GM12878 (cell line): ENCODE results near the gene NFASC. TPM values are rescaled to one million over a fixed set of nuclear protein-coding genes. Genes with fewer than 3 reads are reported as not detected.

Experiments
- ATAC-seq: fragments of 200-7000 bp; cut with Tn5 transposase; 3 replicates; pipeline ENCODE4 v1.9.1; 2020; ENCODE audit warnings: mild to moderate bottlenecking, moderate library complexity
- BruUV-seq: library from RNA; stranded (reverse); fragments of 400-500 nt; replicated peaks from 2 replicates; lab custom pipeline; 2021; lab: Mats Ljungman, UMichigan
- CTCF ChIA-PET: fragments of 300-600 bp; sonication (Branson Sonifier 250); formaldehyde crosslinking; extraction: SDS; loops from one replicate; lab custom pipeline; 2021; ENCODE audit warnings: inconsistent platforms; lab: Yijun Ruan, JAX
- POLR2A ChIA-PET: fragments of 350-600 bp; formaldehyde crosslinking; extraction: SDS; loops from one replicate; lab custom pipeline; 2021; ENCODE audit warnings: inconsistent platforms; lab: Charles Lee
- RAD21 ChIA-PET: fragments of 300-600 bp; sonication (Branson Sonifier 250); formaldehyde crosslinking; loops from one replicate; lab custom pipeline; 2023; ENCODE audit warnings: antibody characterized with exemption; ENCODE audit not compliant: unreplicated experiment; lab: Charles Lee
- SMC1A ChIA-PET: fragments of 300-600 bp; sonication (Branson Sonifier 250); formaldehyde crosslinking; loops from one replicate; lab custom pipeline; 2023; ENCODE audit not compliant: unreplicated experiment, uncharacterized antibody; lab: Charles Lee
- DNase-seq: peaks from one replicate; pipeline ENCODE4 v3.0.0-alpha.2; 2011; ENCODE audit warnings: low read depth, low spot score
- FAIRE-seq: peaks from 3 replicates; lab custom pipeline; 2011; peaks lifted over from hg19 to GRCh38; lab: Jason Lieb, UNC
- H2AFZ ChIP-seq: 2 replicates; pipeline ENCODE4 v1.6.0; 2011; ENCODE audit warnings: low read depth, low read length, control low read depth; ENCODE audit not compliant: control insufficient read depth
- H3K27ac ChIP-seq: 2 replicates; pipeline ENCODE4 v1.5.1; 2011; ENCODE audit warnings: control low read depth; ENCODE audit not compliant: control insufficient read depth, insufficient read depth
- H3K27me3 ChIP-seq, 2 experiments: replicated peaks in 1 of 2; 2 replicates each; pipeline versions ENCODE4 v1.6.0 to v1.6.1; 2011; ENCODE audit warnings: low read length in 1 of 2; ENCODE audit not compliant: control insufficient read depth in 2 of 2, insufficient read depth in 2 of 2
- H3K36me3 ChIP-seq, 2 experiments: 2 replicates each; pipeline ENCODE4 v1.5.1; 2011; ENCODE audit warnings: low read length in 1 of 2; ENCODE audit not compliant: control insufficient read depth in 2 of 2, insufficient read depth in 2 of 2
- H3K4me1 ChIP-seq: 2 replicates; pipeline ENCODE4 v1.6.1; 2011; ENCODE audit warnings: mild to moderate bottlenecking, low read length, moderate library complexity, mixed read lengths; ENCODE audit not compliant: control insufficient read depth, insufficient read depth
- H3K4me2 ChIP-seq: 2 replicates; pipeline ENCODE4 v1.6.0; 2011; ENCODE audit warnings: control low read depth; ENCODE audit not compliant: control insufficient read depth, insufficient read depth
- H3K4me3 ChIP-seq: fragments of 200-600 bp; sonication (generic); 2 replicates; pipeline ENCODE4 v1.5.1; 2016
- H3K79me2 ChIP-seq: 2 replicates; pipeline ENCODE4 v1.6.0; 2011; ENCODE audit warnings: low read length; ENCODE audit not compliant: control insufficient read depth, insufficient read depth
- H3K9ac ChIP-seq: 2 replicates; pipeline ENCODE4 v1.8.0; 2011; ENCODE audit warnings: low read length, control low read depth, mixed read lengths; ENCODE audit not compliant: control insufficient read depth, insufficient read depth
- H3K9me3 ChIP-seq: replicated peaks from 3 replicates; pipeline ENCODE4 v1.5.1; 2011; ENCODE audit warnings: mild to moderate bottlenecking, low read length; ENCODE audit not compliant: control insufficient read depth, insufficient read depth
- H4K20me1 ChIP-seq: 2 replicates; pipeline ENCODE4 v1.6.0; 2011; ENCODE audit not compliant: control insufficient read depth, insufficient read depth
- ASH2L ChIP-seq: fragments of 300-600, 200-600 bp; sonication (generic); IDR thresholded peaks from 2 replicates; pipeline ENCODE4 v1.6.1; 2017; ENCODE audit warnings: low read depth, mild to moderate bottlenecking, borderline replicate concordance
- CHD2 ChIP-seq: IDR thresholded peaks from 2 replicates; pipeline ENCODE4 v1.6.1; 2011; ENCODE audit warnings: low read depth, low read length, improper control_type of control experiment, borderline replicate concordance
- KLF5 ChIP-seq: fragments of 450-650 bp; IDR thresholded peaks from 2 replicates; pipeline ENCODE4 v1.6.1; 2014; ENCODE audit warnings: mild to moderate bottlenecking; ENCODE audit not compliant: partially characterized antibody
- PAX5 ChIP-seq: IDR thresholded peaks from 2 replicates; pipeline ENCODE4 v1.6.1; 2011; ENCODE audit warnings: low read depth, low read length, borderline replicate concordance
- RELB ChIP-seq: fragments of 450-650 bp; IDR thresholded peaks from 2 replicates; pipeline ENCODE4 v1.6.1; 2017; ENCODE audit warnings: low read depth, mild to moderate bottlenecking, moderate library complexity
- SKIL ChIP-seq: fragments of 450-650 bp; IDR thresholded peaks from 2 replicates; pipeline ENCODE4 v1.6.1; 2017; ENCODE audit warnings: mild to moderate bottlenecking, low read depth, inconsistent platforms; ENCODE audit not compliant: poor library complexity, severe bottlenecking
- WRNIP1 ChIP-seq: IDR thresholded peaks from 2 replicates; pipeline ENCODE4 v1.6.1; 2011; ENCODE audit warnings: low read depth, low read length, improper control_type of control experiment, borderline replicate concordance
- ZNF24 ChIP-seq: fragments of 450-650 bp; IDR thresholded peaks from 2 replicates; pipeline ENCODE4 v1.6.1; 2017; ENCODE audit warnings: antibody characterized with exemption, mild to moderate bottlenecking
- ZZZ3 ChIP-seq: IDR thresholded peaks from 2 replicates; pipeline ENCODE4 v1.6.1; 2011; ENCODE audit warnings: low read depth; ENCODE audit not compliant: control insufficient read depth, insufficient read length
- WGBS: methylation state at CpG from one replicate; pipeline ENCODE4 v1.1.6; 2016; ENCODE audit warnings: low lambda C conversion rate; ENCODE audit not compliant: insufficient replicate concordance, insufficient coverage; ENCODE audit errors: missing lambda C conversion rate; 5-methylcytosine and 5-hydroxymethylcytosine counted together
- in situ Hi-C: fragments of 300-500 bp; cut with MboI; formaldehyde crosslinking; loops from 9 replicates; pipeline ENCODE4 v1.14.3; 2018; ENCODE audit warnings: mixed read lengths
- intact Hi-C: fragments of 100-400 bp; cut with micrococcal nuclease; formaldehyde crosslinking; loops from one replicate; pipeline ENCODE4 v1.14.2; 2022; ENCODE audit not compliant: unreplicated experiment
- polyA plus RNA-seq, 11 experiments: library from polyadenylated mRNA; depleted of rRNA in 4 of 11; unstranded in 6 of 11; stranded (reverse) in 5 of 11; fragments of >200 nt; fragmentation: Nextera tagmentation in 4 of 11; fragmentation: Illumina TruSeq in 1 of 11; extraction: Ambion mirVana in 4 of 11; extraction: Trizol in 1 of 11; gene quantifications; 1 replicate in 1 of 11; 2 replicates in 10 of 11; pipeline versions ENCODE4 v1.2.1 to v1.2.3, GENCODE V29; 2011 to 2016; ENCODE audit warnings: inconsistent platforms in 2 of 11, missing spikeins in 2 of 11, low read depth in 1 of 11
- total RNA-seq, 4 experiments: library from RNA; depleted of rRNA in 3 of 4; stranded (reverse); fragments of >200 nt in 3 of 4; fragmentation: Illumina TruSeq in 1 of 4; extraction: Trizol in 1 of 4; gene quantifications; 2 replicates each; pipeline versions ENCODE4 v1.2.1 to v1.2.3, GENCODE V29; 2013 to 2021

NFASC gene
- total and polyA plus RNA-seq, 10 of the 15 experiments (the other 5 are each of a cell fraction or from before 2014, with no cell fraction given): 0.04 to 0.31 (median 0.12) TPM; not detected in 4

DNA sequence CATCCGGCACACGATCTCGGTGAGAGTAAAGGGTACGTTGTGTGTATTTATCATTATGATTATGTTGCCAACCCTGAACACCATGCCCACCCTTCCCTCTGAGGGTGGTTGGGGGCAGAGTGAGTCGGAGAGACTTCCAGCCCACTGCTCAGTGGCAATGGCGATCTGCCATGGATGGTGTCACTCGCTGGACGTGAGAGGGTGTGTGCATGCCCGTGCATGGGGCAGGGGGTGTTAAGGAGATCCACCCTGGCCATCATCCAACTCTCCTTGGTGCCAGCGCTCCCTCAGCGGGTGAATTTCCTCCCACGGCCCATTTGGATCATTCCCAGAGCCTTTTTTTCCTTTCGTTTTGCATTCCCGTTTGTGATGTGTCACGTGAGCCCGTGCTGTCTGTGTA is 98.3 kb downstream of the NFASC start:
- Histone ChIP-seq H3K27ac (no peak overlapping the region), H3K36me3 (no peaks in the 10 kb centered on the region), H3K4me2 (no peak overlapping the region), H3K4me1 (no peaks in the 10 kb centered on the region), H3K9me3 (no peaks in the 10 kb centered on the region), H3K9ac (no peak overlapping the region), H3K79me2 (no peaks in the 10 kb centered on the region), H2AFZ (no peak overlapping the region), H4K20me1 (no peaks in the 10 kb centered on the region), H3K4me3 (no peak overlapping the region), H3K27me3 (peaks cover 1 to 5% of the 10 kb centered on the region in 2 experiments; a peak in 2 of 4 replicates)
- in situ Hi-C loops: loop anchor here (5.0 kb wide), 1 partner anchor 52 kb away; no protein-coding TSS in a partner anchor
- DNase-seq (no peak), ATAC-seq (no peak), FAIRE-seq (no peak)
- no TSS peak for BruUV-seq
- intact Hi-C loops: no loop called here
- CTCF ChIA-PET: no interaction called here
- TF ChIP-seq ZNF24: no peak
- SMC1A ChIA-PET: no interaction called here
- 46% methylated on average over 15 of the region's 16 CpGs for WGBS
- POLR2A ChIA-PET: no interaction called here
- RAD21 ChIA-PET: no interaction called here

GRCh38 chr1:204970937-204971336 is 100.3 kb downstream of the NFASC start:
- RAD21 ChIA-PET: no interaction called here
- Histone ChIP-seq H3K9me3 (no peaks in the 10 kb centered on the region), H3K4me1 (no peaks in the 10 kb centered on the region)
- BruUV-seq: no TSS peak
- TF ChIP-seq ZZZ3 (no peak), KLF5 (no peak), PAX5 (no peak), CHD2 (no peak), SKIL (no peak), RELB (no peak), WRNIP1 (no peak), ASH2L (no peak)
- TF ChIP-seq, all 136 proteins: peak for 0
- SMC1A ChIA-PET: no interaction called here
- no peaks in the 10 kb centered on the region for H4K20me1 ChIP-seq
- H3K79me2 ChIP-seq: no peaks in the 10 kb centered on the region
- FAIRE-seq (no peak), DNase-seq (no peak), ATAC-seq (no peak)
- H3K27ac ChIP-seq: no peak overlapping the region
- H3K36me3 ChIP-seq: no peaks in the 10 kb centered on the region
- CTCF ChIA-PET: interaction anchor here (0.7 to 6.9 kb wide), 2 partner anchors 14 to 91 kb away, joined by 3 to 119 read pairs; no protein-coding TSS in a partner anchor
- in situ Hi-C loops (no loop called here), intact Hi-C loops (loop anchor here (10.0 kb wide), 1 partner anchor 364 kb away; no protein-coding TSS in a partner anchor)
- no peak overlapping the region for H3K4me2 ChIP-seq
- no peak overlapping the region for H2AFZ ChIP-seq
- no peak overlapping the region for H3K4me3 ChIP-seq
- peaks cover 1 to 5% of the 10 kb centered on the region in 2 experiments; a peak in 2 of 4 replicates for H3K27me3 ChIP-seq
- no peak overlapping the region for H3K9ac ChIP-seq
- 83% methylated on average over 2 of the region's 2 CpGs for WGBS
- POLR2A ChIA-PET: no interaction called here
